HG03135 (cell line): ENCODE data around the gene AGPAT3.

ENCODE experiments used
- ATAC-seq: cut with Tn5 transposase; IDR thresholded peaks from one replicate; pipeline ENCODE4 v1.9.1; 2021; ENCODE audit warnings: mild to moderate bottlenecking, moderate library complexity; ENCODE audit not compliant: unreplicated experiment

The AGPAT3 gene

GRCh38 chr21:43921571-43921978 is 56.6 kb downstream of the AGPAT3 start:
- no peak for ATAC-seq

GRCh38 chr21:43921979-43922945 is 57.2 kb downstream of the AGPAT3 start:
- ATAC-seq = no peak

GRCh38 chr21:43922949-43923348 is 57.9 kb downstream of the AGPAT3 start:
- ATAC-seq = no peak

GRCh38 chr21:43923391-43923790 is 58.4 kb downstream of the AGPAT3 start:
- no peak for ATAC-seq

GRCh38 chr21:43924421-43925095 is 59.5 kb downstream of the AGPAT3 start:
- ATAC-seq = no peak

- ATAC-seq = no peak
Observed at GRCh38 chr21:43925096-43925481, 60.1 kb downstream of the AGPAT3 start.

GRCh38 chr21:43925609-43926008 is 60.6 kb downstream of the AGPAT3 start:
- ATAC-seq = no peak

- ATAC-seq = no peak
Observed at GRCh38 chr21:43926196-43926595, 61.2 kb downstream of the AGPAT3 start.

- no peak for ATAC-seq
Observed at GRCh38 chr21:43927591-43928221, 62.7 kb downstream of the AGPAT3 start.

- no peak for ATAC-seq
Observed at GRCh38 chr21:43928222-43929125, 63.5 kb downstream of the AGPAT3 start.

GRCh38 chr21:43929217-43929971 is 64.4 kb downstream of the AGPAT3 start:
- no peak for ATAC-seq

- no peak for ATAC-seq
Observed at GRCh38 chr21:43930074-43930847, 65.2 kb downstream of the AGPAT3 start.

- no peak for ATAC-seq
Observed at GRCh38 chr21:43930848-43931375, 65.9 kb downstream of the AGPAT3 start.

- ATAC-seq = no peak
Observed at GRCh38 chr21:43931489-43931888, 66.5 kb downstream of the AGPAT3 start.

- ATAC-seq = no peak
Observed at GRCh38 chr21:43932005-43932404, 67.0 kb downstream of the AGPAT3 start.

GRCh38 chr21:43933199-43933598 is 68.2 kb downstream of the AGPAT3 start:
- no peak for ATAC-seq

- ATAC-seq = no peak
Observed at GRCh38 chr21:43933680-43934079, 68.7 kb downstream of the AGPAT3 start.

GRCh38 chr21:43934116-43934515 is 69.1 kb downstream of the AGPAT3 start:
- no peak for ATAC-seq
